Type B pancreatic cell (in vitro differentiated cells): Measurements from ENCODE around the gene MRPS16. TPM values are rescaled to one million over a fixed set of nuclear protein-coding genes. Genes with fewer than 3 reads are reported as not detected.

Experiments used
- DNase-seq: peaks from one replicate; pipeline ENCODE4 v3.0.0; 2021; ENCODE audit warnings: mixed read lengths; ENCODE audit not compliant: unreplicated experiment; ENCODE audit errors: extremely low spot score
- H3K27ac Mint-ChIP-seq: 2 replicates; pipeline ENCODE4 v1.8.0; 2021; ENCODE audit warnings: mild to moderate bottlenecking, mixed read lengths
- H3K27me3 Mint-ChIP-seq: 2 replicates; pipeline ENCODE4 v1.8.0; 2021; ENCODE audit warnings: mixed read lengths
- H3K36me3 Mint-ChIP-seq: 2 replicates; pipeline ENCODE4 v1.8.0; 2021; ENCODE audit warnings: mixed read lengths
- H3K4me1 Mint-ChIP-seq: one replicate; pipeline ENCODE4 v1.8.0; 2021; ENCODE audit warnings: mixed read lengths; ENCODE audit not compliant: unreplicated experiment
- H3K4me3 Mint-ChIP-seq: 2 replicates; pipeline ENCODE4 v1.8.0; 2021; ENCODE audit warnings: mild to moderate bottlenecking, mixed read lengths
- H3K9me3 Mint-ChIP-seq: 2 replicates; pipeline ENCODE4 v1.8.0; 2021; ENCODE audit warnings: mixed read lengths
- CTCF ChIP-seq: fragments of 200-600 bp; sonication (generic); conservative IDR thresholded peaks from 2 replicates; pipeline ENCODE4 v1.5.0; 2021; ENCODE audit warnings: antibody characterized with exemption, mild to moderate bottlenecking
- total RNA-seq: library from RNA; stranded (reverse); gene quantifications from 2 replicates; pipeline ENCODE4 v1.2.1, GENCODE V29; 2021; ENCODE audit warnings: low replicate concordance

MRPS16 gene
- total RNA-seq, 1 donor from 2014 or later: 107 TPM

GRCh38 chr10:73247509-73248258 lies 4.8 kb downstream of the MRPS16 start:
- no peak for DNase-seq
- H3K4me1 Mint-ChIP-seq: peaks cover 38% of the 10 kb centered on the region
- H3K27me3 Mint-ChIP-seq: no peaks in the 10 kb centered on the region
- no peaks in the 10 kb centered on the region for H3K9me3 Mint-ChIP-seq
- TF ChIP-seq CTCF: no peak
- H3K36me3 Mint-ChIP-seq: peaks cover 27% of the 10 kb centered on the region
- H3K4me3 Mint-ChIP-seq: peak overlapping the region; percentile 100
- H3K27ac Mint-ChIP-seq: peak overlapping the region; percentile 99

DNA sequence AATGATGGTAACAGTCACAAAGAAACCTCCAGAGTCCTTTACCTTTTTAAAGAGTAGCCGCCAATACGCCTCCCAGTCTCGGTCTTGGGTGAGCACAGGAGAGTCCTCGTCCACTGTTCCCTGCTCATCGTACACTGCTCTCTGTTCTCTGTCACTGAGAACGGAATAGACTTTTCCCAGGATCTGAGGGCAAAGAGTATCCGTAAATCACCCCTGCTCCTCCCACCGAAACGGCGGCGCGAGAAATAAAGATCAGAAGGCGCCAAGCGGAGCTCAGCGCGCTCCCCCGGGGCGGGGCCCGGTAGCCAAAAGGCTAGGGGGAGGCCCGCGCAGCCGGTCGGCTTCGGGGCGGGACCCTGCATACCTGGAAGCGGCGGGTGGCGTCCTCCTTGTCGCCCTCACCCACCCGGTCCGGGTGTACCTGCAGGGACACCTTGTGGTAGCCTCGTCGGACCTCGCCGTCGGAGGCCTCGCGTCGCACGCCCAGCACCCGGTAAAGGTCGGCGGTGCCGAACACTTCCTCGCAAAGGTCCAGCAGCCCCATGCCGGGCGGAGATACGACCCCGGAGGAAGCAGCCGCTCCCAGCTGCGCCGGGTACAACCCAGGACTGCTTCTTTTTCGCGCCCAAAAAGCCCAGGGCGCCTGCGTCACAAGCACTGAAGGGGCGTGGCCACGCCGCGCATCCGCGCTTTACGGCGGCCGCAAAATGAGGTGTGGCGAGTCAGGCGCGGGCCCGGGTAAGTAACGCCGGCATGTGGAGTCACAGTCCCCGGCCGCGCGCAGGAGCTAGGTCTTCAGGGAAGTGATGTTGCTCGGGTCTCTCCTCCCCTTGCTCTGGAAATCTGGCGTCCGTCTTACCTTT lies 5.6 kb downstream of the MRPS16 start, which contains the start of gene DNAJC9:
DNAJC9 (minus strand) TSS at position 610 of the 863 bp plus-strand sequence; CDS start at position 544, 66 bp downstream.
- H3K4me1 Mint-ChIP-seq: peaks cover 34% of the 10 kb centered on the region

DNA sequence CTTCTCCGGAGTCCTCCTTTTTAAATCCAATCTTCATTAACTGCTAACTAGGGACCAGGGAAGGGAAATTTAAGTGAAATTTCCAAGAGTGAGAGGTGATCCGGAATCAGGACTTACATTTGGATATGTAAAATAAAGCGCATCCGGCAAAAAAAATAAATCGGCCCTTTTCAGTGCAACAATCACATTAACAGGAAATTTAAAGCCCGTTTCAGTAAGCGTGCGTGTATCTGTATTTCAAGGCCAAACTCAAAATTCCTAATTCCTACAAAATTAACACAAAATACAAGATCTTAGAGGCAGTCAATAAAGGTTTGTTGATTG lies 6.2 kb downstream of the MRPS16 start:
- peaks cover 27% of the 10 kb centered on the region for H3K36me3 Mint-ChIP-seq
- no peaks in the 10 kb centered on the region for H3K27me3 Mint-ChIP-seq
- no peaks in the 10 kb centered on the region for H3K9me3 Mint-ChIP-seq
- H3K4me3 Mint-ChIP-seq: peak overlapping the region; percentile 100
- no peak for TF ChIP-seq CTCF
- H3K4me1 Mint-ChIP-seq: peaks cover 34% of the 10 kb centered on the region
- no peak for DNase-seq
- H3K27ac Mint-ChIP-seq: peak overlapping the region; percentile 99

More for the DNA sequence above, 5.6 kb downstream of the MRPS16 start, which contains the start of gene DNAJC9:
- Mint-ChIP-seq H3K27me3 (no peaks in the 10 kb centered on the region), H3K4me3 (peak within 1 kb of the TSS; percentile 100), H3K27ac (peak within 1 kb of the TSS; percentile 99), H3K9me3 (no peaks in the 10 kb centered on the region), H3K36me3 (peaks cover 27% of the 10 kb centered on the region)
- peak; percentile 98 for DNase-seq
- TF ChIP-seq CTCF: no peak

- Mint-ChIP-seq H3K27me3 (no peaks in the 10 kb centered on the region), H3K4me1 (peaks cover 28% of the 10 kb centered on the region), H3K27ac (peak overlapping the region; percentile 37), H3K36me3 (peaks cover 24% of the 10 kb centered on the region), H3K4me3 (peak overlapping the region; percentile 100), H3K9me3 (no peaks in the 10 kb centered on the region)
- no peak for DNase-seq
- no peak for TF ChIP-seq CTCF
These were observed 7.5 kb downstream of the MRPS16 start for GRCh38 chr10:73244866-73245477.

- no peak overlapping the region for H3K4me3 Mint-ChIP-seq
- H3K9me3 Mint-ChIP-seq: no peaks in the 10 kb centered on the region
- DNase-seq: no peak
- H3K27me3 Mint-ChIP-seq: no peaks in the 10 kb centered on the region
- H3K36me3 Mint-ChIP-seq: peaks cover 16% of the 10 kb centered on the region
- no peak for TF ChIP-seq CTCF
- peaks cover 6% of the 10 kb centered on the region for H3K4me1 Mint-ChIP-seq
- H3K27ac Mint-ChIP-seq: peak overlapping the region; percentile 70
These were observed 12.5 kb downstream of the MRPS16 start for GRCh38 chr10:73239908-73240307.
